Ramos (cell line): Measurements from ENCODE around the gene SOX2.

Source experiments
- in situ Hi-C: fragments of 300-500 bp; cut with MboI; formaldehyde crosslinking; loops from one replicate; pipeline ENCODE4 v1.14.3; 2022; ENCODE audit warnings: low sequenced_read_pairs; ENCODE audit not compliant: unreplicated experiment

SOX2 gene

GRCh38 chr3:181719991-181720680 lies 8.4 kb downstream of the SOX2 start:
- in situ Hi-C loops = no loop called here

- in situ Hi-C loops = no loop called here
These were observed 9.5 kb downstream of the SOX2 start for GRCh38 chr3:181721046-181721875.

- in situ Hi-C loops = no loop called here
These were observed 10.4 kb downstream of the SOX2 start for GRCh38 chr3:181722156-181722555.

GRCh38 chr3:181722766-181723425 lies 11.2 kb downstream of the SOX2 start:
- in situ Hi-C loops = no loop called here

GRCh38 chr3:181723625-181724191 lies 12.0 kb downstream of the SOX2 start:
- in situ Hi-C loops = no loop called here

GRCh38 chr3:181724192-181724965 lies 12.7 kb downstream of the SOX2 start:
- in situ Hi-C loops = no loop called here

GRCh38 chr3:181725131-181725731 lies 13.5 kb downstream of the SOX2 start:
- in situ Hi-C loops = no loop called here

GRCh38 chr3:181725830-181726229 lies 14.1 kb downstream of the SOX2 start:
- in situ Hi-C loops = no loop called here

- in situ Hi-C loops = no loop called here
These were observed 14.9 kb downstream of the SOX2 start for GRCh38 chr3:181726351-181727330.

GRCh38 chr3:181727341-181728032 lies 15.8 kb downstream of the SOX2 start:
- in situ Hi-C loops = no loop called here

- in situ Hi-C loops = no loop called here
These were observed 17.0 kb downstream of the SOX2 start for GRCh38 chr3:181728470-181729340.

- in situ Hi-C loops = no loop called here
These were observed 17.7 kb downstream of the SOX2 start for GRCh38 chr3:181729341-181729869.

GRCh38 chr3:181730316-181730715 lies 18.6 kb downstream of the SOX2 start:
- in situ Hi-C loops = no loop called here

GRCh38 chr3:181730934-181731333 lies 19.2 kb downstream of the SOX2 start:
- in situ Hi-C loops = no loop called here

GRCh38 chr3:181735911-181736310 lies 24.2 kb downstream of the SOX2 start:
- in situ Hi-C loops = no loop called here

- in situ Hi-C loops = no loop called here
These were observed 26.8 kb downstream of the SOX2 start for GRCh38 chr3:181738551-181738950.

- in situ Hi-C loops = no loop called here
These were observed 27.9 kb downstream of the SOX2 start for GRCh38 chr3:181739628-181740027.
